Measurements from ENCODE around the gene TFF2.

Gene TFF2

DNA sequence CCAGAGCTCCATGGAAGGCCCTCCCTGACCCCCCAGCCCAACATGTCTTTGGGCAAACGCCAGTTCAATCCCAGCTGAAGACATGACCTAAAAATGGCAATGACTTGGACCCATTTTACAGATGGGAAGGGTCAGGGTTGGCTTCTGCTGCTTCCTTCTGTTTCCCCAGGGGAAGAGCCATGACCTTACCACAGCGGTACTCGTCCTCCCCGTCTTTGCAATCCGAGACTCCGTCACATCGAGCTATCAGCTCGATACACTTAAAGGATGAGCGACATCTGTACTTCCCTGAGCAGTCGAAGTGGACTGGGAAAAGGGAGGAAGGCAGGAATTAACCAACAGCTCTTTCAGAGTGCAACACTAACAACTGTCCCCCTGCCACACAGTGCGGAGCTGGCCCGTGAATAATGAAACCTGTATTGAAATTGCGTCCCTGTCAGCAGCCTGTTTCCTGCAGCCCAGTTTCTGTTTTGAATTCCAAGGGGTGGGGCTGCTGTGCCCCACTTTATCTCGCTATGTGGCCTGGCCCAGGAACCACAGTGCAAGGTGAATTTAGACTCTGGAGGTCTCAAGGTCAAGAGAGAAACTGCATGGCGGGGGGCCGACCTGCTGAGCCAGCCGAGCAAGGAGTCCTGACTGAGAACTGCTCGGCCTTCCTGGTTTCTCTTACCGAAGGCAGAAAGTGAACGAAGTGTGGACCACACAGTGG is 38.1 kb upstream of the TFF2 start:
- TF ChIP-seq, protein P1, sequence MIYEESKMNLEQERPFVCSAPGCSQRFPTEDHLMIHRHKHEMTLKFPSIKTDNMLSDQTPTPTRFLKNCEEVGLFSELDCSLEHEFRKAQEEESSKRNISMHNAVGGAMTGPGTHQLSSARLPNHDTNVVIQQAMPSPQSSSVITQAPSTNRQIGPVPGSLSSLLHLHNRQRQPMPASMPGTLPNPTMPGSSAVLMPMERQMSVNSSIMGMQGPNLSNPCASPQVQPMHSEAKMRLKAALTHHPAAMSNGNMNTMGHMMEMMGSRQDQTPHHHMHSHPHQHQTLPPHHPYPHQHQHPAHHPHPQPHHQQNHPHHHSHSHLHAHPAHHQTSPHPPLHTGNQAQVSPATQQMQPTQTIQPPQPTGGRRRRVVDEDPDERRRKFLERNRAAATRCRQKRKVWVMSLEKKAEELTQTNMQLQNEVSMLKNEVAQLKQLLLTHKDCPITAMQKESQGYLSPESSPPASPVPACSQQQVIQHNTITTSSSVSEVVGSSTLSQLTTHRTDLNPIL (CRISPR knock-in tag; IDR thresholded peaks at IDR 0.05; ENCODE audit: low read depth): no peak
- TF ChIP-seq BACH2 (CRISPR knock-in tag; IDR thresholded peaks at IDR 0.05; ENCODE audit: borderline replicate concordance): no peak
- TF ChIP-seq CSDC2 (CRISPR knock-in tag; IDR thresholded peaks at IDR 0.05): no peak
- TF ChIP-seq ESRRG (CRISPR knock-in tag; IDR thresholded peaks at IDR 0.05): no peak
- TF ChIP-seq OSR1 (CRISPR knock-in tag; IDR thresholded peaks at IDR 0.05): no peak
- TF ChIP-seq ZFP3 (CRISPR knock-in tag; IDR thresholded peaks at IDR 0.05): no peak
- TF ChIP-seq, protein P2, sequence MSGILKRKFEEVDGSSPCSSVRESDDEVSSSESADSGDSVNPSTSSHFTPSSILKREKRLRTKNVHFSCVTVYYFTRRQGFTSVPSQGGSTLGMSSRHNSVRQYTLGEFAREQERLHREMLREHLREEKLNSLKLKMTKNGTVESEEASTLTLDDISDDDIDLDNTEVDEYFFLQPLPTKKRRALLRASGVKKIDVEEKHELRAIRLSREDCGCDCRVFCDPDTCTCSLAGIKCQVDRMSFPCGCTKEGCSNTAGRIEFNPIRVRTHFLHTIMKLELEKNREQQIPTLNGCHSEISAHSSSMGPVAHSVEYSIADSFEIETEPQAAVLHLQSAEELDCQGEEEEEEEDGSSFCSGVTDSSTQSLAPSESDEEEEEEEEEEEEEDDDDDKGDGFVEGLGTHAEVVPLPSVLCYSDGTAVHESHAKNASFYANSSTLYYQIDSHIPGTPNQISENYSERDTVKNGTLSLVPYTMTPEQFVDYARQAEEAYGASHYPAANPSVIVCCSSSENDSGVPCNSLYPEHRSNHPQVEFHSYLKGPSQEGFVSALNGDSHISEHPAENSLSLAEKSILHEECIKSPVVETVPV (CRISPR knock-in tag; IDR thresholded peaks at IDR 0.05): no peak
- ATAC-seq: no peak

DNA sequence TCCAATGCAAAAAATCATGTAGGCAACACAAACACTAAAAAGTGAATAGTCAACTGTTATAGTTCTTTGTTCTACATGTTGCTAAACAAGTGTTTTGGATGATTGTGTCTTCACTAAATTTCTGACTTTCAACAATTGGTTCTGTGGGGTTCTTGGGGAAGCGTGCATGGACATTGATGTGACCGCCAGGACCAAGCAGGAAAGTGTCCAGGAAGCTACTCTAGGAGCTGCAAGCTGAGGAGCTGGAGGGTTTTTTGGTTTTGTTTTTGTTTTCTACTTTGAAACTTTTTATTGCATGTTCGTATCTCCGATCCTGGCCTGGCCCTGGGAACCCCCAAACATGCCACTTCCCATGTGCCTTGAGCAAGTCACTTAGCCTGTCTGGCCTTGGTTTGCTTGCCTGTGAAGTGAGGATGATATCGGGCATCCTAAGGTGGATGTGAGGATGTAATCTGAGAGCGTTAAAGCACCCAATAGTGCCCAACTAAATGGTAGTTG is 37.1 kb upstream of the TFF2 start:
- no peak for TF ChIP-seq ZNF8 (CRISPR knock-in tag; IDR thresholded peaks at IDR 0.05)
- no peak for TF ChIP-seq GLIS3 (CRISPR knock-in tag; IDR thresholded peaks at IDR 0.05)
- no peak for TF ChIP-seq BACH2 (CRISPR knock-in tag; IDR thresholded peaks at IDR 0.05; ENCODE audit: borderline replicate concordance)
- TF ChIP-seq ZC3H10 (CRISPR knock-in tag; IDR thresholded peaks at IDR 0.05): no peak
- no peak for TF ChIP-seq CSDC2 (CRISPR knock-in tag; IDR thresholded peaks at IDR 0.05)
- TF ChIP-seq ZFP30 (CRISPR knock-in tag; IDR thresholded peaks at IDR 0.05): no peak
- TF ChIP-seq, protein P2 (CRISPR knock-in tag; IDR thresholded peaks at IDR 0.05): no peak
- no peak for TF ChIP-seq RARB (CRISPR knock-in tag; IDR thresholded peaks at IDR 0.05)
- no peak for ATAC-seq

DNA sequence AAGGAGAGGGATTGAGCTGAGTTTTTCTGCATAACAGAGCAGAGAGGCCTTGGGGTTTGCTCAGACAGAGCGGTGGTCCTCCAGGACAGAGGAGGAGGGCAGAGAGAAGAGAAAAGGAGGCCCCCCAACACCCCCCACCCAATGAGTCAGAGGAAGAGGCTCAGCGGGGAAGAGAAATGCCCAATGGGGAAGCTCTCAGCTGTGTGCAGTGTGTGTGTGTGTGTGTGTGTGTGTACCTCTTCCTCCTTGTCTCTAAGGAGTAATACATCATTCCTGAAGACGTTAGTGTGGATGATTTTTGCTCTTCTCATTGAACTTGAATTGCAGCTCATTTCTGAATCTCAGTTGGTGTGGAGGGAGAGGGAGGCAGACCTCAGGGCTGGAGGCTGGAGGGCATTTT is 36.4 kb upstream of the TFF2 start:
- TF ChIP-seq ZFP30 (CRISPR knock-in tag; IDR thresholded peaks at IDR 0.05) (no peak), ZNF8 (CRISPR knock-in tag; IDR thresholded peaks at IDR 0.05) (no peak), TOX (CRISPR knock-in tag; IDR thresholded peaks at IDR 0.05; ENCODE audit: borderline replicate concordance) (no peak)
- TF ChIP-seq, protein P2 (CRISPR knock-in tag; IDR thresholded peaks at IDR 0.05): no peak
- ATAC-seq: no peak

DNA sequence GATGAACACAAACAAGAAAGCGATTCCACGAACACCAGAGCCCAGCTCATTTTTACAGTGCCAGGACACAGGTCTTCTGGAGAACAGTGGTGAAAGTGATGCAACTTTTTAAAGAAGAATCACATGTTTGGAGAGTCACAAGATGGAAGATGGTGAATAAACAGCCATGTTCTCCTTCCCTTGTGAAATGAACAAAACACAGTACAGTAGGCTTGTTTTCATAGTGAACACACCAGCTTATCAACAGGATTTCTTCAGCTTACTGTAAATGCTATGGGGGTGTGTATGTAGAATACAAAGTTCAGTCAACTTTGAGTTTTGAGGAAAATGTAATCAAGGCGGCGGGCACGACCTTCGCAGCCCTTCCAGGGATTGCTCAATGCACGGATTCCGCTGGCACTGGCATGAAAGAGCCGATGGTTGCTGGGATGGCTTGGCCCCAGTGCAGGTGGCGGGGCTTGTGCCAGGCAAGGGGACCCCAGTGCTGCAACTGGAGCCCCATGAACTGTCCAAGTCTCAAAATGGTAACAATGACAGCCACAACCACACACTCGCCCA is 35.3 kb upstream of the TFF2 start:
- ATAC-seq: no peak
- TF ChIP-seq ESRRG (CRISPR knock-in tag; IDR thresholded peaks at IDR 0.05) (no peak), ZFP30 (CRISPR knock-in tag; IDR thresholded peaks at IDR 0.05) (no peak), ARNTL (CRISPR knock-in tag; IDR thresholded peaks at IDR 0.05; ENCODE audit: borderline replicate concordance, low read depth) (no peak), ZNF70 (CRISPR knock-in tag; IDR thresholded peaks at IDR 0.05) (no peak), PPARA (CRISPR knock-in tag; IDR thresholded peaks at IDR 0.05; ENCODE audit: borderline replicate concordance) (no peak), OSR1 (CRISPR knock-in tag; IDR thresholded peaks at IDR 0.05) (no peak), SNAI2 (CRISPR knock-in tag; IDR thresholded peaks at IDR 0.05) (no peak), GLIS3 (CRISPR knock-in tag; IDR thresholded peaks at IDR 0.05) (no peak), ISL1 (CRISPR knock-in tag; IDR thresholded peaks at IDR 0.05) (no peak)
- TF ChIP-seq, protein P3, sequence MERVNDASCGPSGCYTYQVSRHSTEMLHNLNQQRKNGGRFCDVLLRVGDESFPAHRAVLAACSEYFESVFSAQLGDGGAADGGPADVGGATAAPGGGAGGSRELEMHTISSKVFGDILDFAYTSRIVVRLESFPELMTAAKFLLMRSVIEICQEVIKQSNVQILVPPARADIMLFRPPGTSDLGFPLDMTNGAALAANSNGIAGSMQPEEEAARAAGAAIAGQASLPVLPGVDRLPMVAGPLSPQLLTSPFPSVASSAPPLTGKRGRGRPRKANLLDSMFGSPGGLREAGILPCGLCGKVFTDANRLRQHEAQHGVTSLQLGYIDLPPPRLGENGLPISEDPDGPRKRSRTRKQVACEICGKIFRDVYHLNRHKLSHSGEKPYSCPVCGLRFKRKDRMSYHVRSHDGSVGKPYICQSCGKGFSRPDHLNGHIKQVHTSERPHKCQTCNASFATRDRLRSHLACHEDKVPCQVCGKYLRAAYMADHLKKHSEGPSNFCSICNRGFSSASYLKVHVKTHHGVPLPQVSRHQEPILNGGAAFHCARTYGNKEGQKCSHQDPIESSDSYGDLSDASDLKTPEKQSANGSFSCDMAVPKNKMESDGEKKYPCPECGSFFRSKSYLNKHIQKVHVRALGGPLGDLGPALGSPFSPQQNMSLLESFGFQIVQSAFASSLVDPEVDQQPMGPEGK (CRISPR knock-in tag; IDR thresholded peaks at IDR 0.05; ENCODE audit: borderline replicate concordance): no peak

Data from SK-N-SH treated with all-trans-retinoic acid at 6 μM for 48 hours (cell line).